Liver (tissue), 9 donors: ENCODE data around the gene FAM200C. TPM values are rescaled to one million over a fixed set of nuclear protein-coding genes. Genes with fewer than 3 reads are reported as not detected.
A peak's percentile ranks its signal among the peaks of the same experiment; 100 is the strongest.

Experiments used
- DNase-seq: peaks from one replicate; pipeline ENCODE4 v3.0.0-alpha.2; 2017; ENCODE audit warnings: low spot score
- H3K27ac ChIP-seq, 2 donors: one replicate each; pipeline ENCODE4 v1.7.0; 2013; ENCODE audit warnings: inconsistent platforms in 2 of 2, low read length in 2 of 2, control low read depth in 1 of 2, low read depth in 1 of 2, mild to moderate bottlenecking in 1 of 2
- H3K27me3 ChIP-seq, 4 donors: one replicate each; pipeline versions ENCODE4 v1.6.1 to v1.7.0; 2013; ENCODE audit warnings: low read length in 3 of 4, inconsistent platforms in 1 of 4, mild to moderate bottlenecking in 1 of 4, moderate library complexity in 1 of 4; ENCODE audit not compliant: control insufficient read depth in 4 of 4, insufficient read depth in 4 of 4
- H3K36me3 ChIP-seq, 4 donors: one replicate each; pipeline versions ENCODE4 v1.6.1 to v1.7.0; 2013; ENCODE audit warnings: low read length in 3 of 4, mild to moderate bottlenecking in 3 of 4, low read depth in 1 of 4, moderate library complexity in 1 of 4; ENCODE audit not compliant: control insufficient read depth in 4 of 4, insufficient read depth in 3 of 4
- H3K4me1 ChIP-seq, 4 donors: one replicate each; pipeline versions ENCODE4 v1.6.1 to v1.7.0; 2013; ENCODE audit warnings: low read length in 3 of 4, mild to moderate bottlenecking in 3 of 4, moderate library complexity in 1 of 4; ENCODE audit not compliant: control insufficient read depth in 4 of 4, insufficient read depth in 4 of 4
- H3K4me3 ChIP-seq, 3 donors: one replicate each; pipeline versions ENCODE4 v1.6.1 to v1.7.0; 2013; ENCODE audit warnings: low read length in 3 of 3, control low read depth in 1 of 3, low read depth in 1 of 3, mild to moderate bottlenecking in 1 of 3
- H3K9ac ChIP-seq, 2 donors: one replicate each; pipeline ENCODE4 v1.7.0; 2013; ENCODE audit warnings: low read length in 2 of 2, mild to moderate bottlenecking in 2 of 2, moderate library complexity in 2 of 2, control low read depth in 1 of 2, low read depth in 1 of 2
- H3K9me3 ChIP-seq, 4 donors: one replicate each; pipeline versions ENCODE4 v1.6.1 to v1.7.0; 2013; ENCODE audit warnings: low read length in 3 of 4; ENCODE audit not compliant: control insufficient read depth in 4 of 4
- ATF3 ChIP-seq: IDR thresholded peaks from 2 replicates; pipeline ENCODE4 v1.6.1; 2016; ENCODE audit warnings: antibody characterized with exemption
- CTCF ChIP-seq: fragments of 150-350 bp; IDR thresholded peaks from 2 replicates; pipeline ENCODE4 v1.5.1; 2017; ENCODE audit warnings: improper control_type of control experiment, low read depth, low read length; ENCODE audit not compliant: missing input control
- EGR1 ChIP-seq, 2 donors: IDR thresholded peaks; 2 replicates each; pipeline ENCODE4 v1.6.1; 2016 to 2018; ENCODE audit warnings: antibody characterized with exemption in 2 of 2, low read depth in 2 of 2
- FOXA1 ChIP-seq: IDR thresholded peaks from 2 replicates; pipeline ENCODE4 v1.6.1; 2016; ENCODE audit warnings: antibody characterized with exemption
- FOXA2 ChIP-seq: IDR thresholded peaks from 2 replicates; pipeline ENCODE4 v1.6.1; 2016; ENCODE audit warnings: antibody characterized with exemption
- GABPA ChIP-seq, 2 donors: IDR thresholded peaks in 1 of 2; conservative IDR thresholded peaks in 1 of 2; 2 replicates each; pipeline ENCODE4 v1.6.1; 2016; ENCODE audit warnings: antibody characterized with exemption in 2 of 2, mild to moderate bottlenecking in 1 of 2, moderate library complexity in 1 of 2
- HNF4A ChIP-seq, 2 donors: conservative IDR thresholded peaks; 2 replicates each; pipeline ENCODE4 v1.6.1; 2016; ENCODE audit warnings: antibody characterized with exemption in 2 of 2, mild to moderate bottlenecking in 2 of 2
- HNF4G ChIP-seq: IDR thresholded peaks from 2 replicates; pipeline ENCODE4 v1.6.1; 2016; ENCODE audit warnings: antibody characterized with exemption
- JUND ChIP-seq, 2 donors: IDR thresholded peaks; 2 replicates each; pipeline ENCODE4 v1.6.1; 2016; ENCODE audit warnings: antibody characterized with exemption in 2 of 2
- RAD21 ChIP-seq, 2 donors: IDR thresholded peaks; 2 replicates each; pipeline ENCODE4 v1.6.1; 2016; ENCODE audit warnings: antibody characterized with exemption in 2 of 2, mild to moderate bottlenecking in 2 of 2
- REST ChIP-seq: IDR thresholded peaks from 2 replicates; pipeline ENCODE4 v1.6.1; 2016; ENCODE audit warnings: antibody characterized with exemption, mild to moderate bottlenecking
- RXRA ChIP-seq, 2 donors: IDR thresholded peaks; 2 replicates each; pipeline ENCODE4 v1.6.1; 2017 to 2018; ENCODE audit warnings: antibody characterized with exemption in 2 of 2, mild to moderate bottlenecking in 1 of 2
- SP1 ChIP-seq: IDR thresholded peaks from 2 replicates; pipeline ENCODE4 v1.6.1; 2018; ENCODE audit warnings: antibody characterized with exemption, mild to moderate bottlenecking
- TAF1 ChIP-seq: conservative IDR thresholded peaks from 2 replicates; pipeline ENCODE4 v1.6.1; 2016; ENCODE audit warnings: antibody characterized with exemption, mild to moderate bottlenecking
- YY1 ChIP-seq: IDR thresholded peaks from 2 replicates; pipeline ENCODE4 v1.6.1; 2016; ENCODE audit warnings: antibody characterized with exemption, mild to moderate bottlenecking
- ZBTB33 ChIP-seq: IDR thresholded peaks from 2 replicates; pipeline ENCODE4 v1.6.1; 2016; ENCODE audit warnings: antibody characterized with exemption
- WGBS: extraction: QIAGEN DNeasy Blood & Tissue Kit; methylation state at CpG from one replicate; pipeline ENCODE4 v1.1.7; 2013; 5-methylcytosine and 5-hydroxymethylcytosine counted together
- polyA plus RNA-seq, 2 donors: library from polyadenylated mRNA; stranded (reverse) in 1 of 2; unstranded in 1 of 2; fragments of 200-250 nt in 1 of 2; fragments of >200 nt in 1 of 2; fragmentation: Nextera tagmentation in 1 of 2; extraction: Ambion mirVana in 1 of 2; gene quantifications; one replicate each; pipeline versions ENCODE4 v1.2.1 to v1.2.3, GENCODE V29; 2013 to 2015
- total RNA-seq, 2 donors: library from RNA; depleted of rRNA; stranded (reverse); fragments of >200 nt; gene quantifications; one replicate each; pipeline ENCODE4 v1.2.3, GENCODE V29; 2014
- TF ChIP-seq, protein P1 (sequence below): IDR thresholded peaks from 2 replicates; pipeline ENCODE4 v1.6.1; 2016; ENCODE audit warnings: antibody characterized with exemption
- donor health status: healthy.
- donor health status: healthy.
- donor health status: healthy.
- donor health status: healthy.
- donor health status: healthy.

FAM200C gene
- total and polyA plus RNA-seq, 4 donors = 0.57 to 2.9 (median 1.3) TPM

GRCh38 chr5:160423099-160423498, 23.2 kb upstream of the FAM200C start:
- Histone ChIP-seq H3K9ac (no peak overlapping the region), H3K27me3 (no peaks in the 10 kb centered on the region), H3K4me3 (no peak overlapping the region), H3K27ac (no peak overlapping the region), H3K9me3 (no peaks in the 10 kb centered on the region), H3K4me1 (peaks cover 0 to 11% (median 6%) of the 10 kb centered on the region in 4 donors), H3K36me3 (no peaks in the 10 kb centered on the region)
- 68% methylated on average over 2 of the region's 2 CpGs for WGBS
- TF ChIP-seq HNF4A (conservative IDR thresholded peaks at IDR 0.05) = no peak
- no peak for TF ChIP-seq CTCF
- no peak for TF ChIP-seq SP1
- no peak for TF ChIP-seq YY1
- TF ChIP-seq, protein P1, sequence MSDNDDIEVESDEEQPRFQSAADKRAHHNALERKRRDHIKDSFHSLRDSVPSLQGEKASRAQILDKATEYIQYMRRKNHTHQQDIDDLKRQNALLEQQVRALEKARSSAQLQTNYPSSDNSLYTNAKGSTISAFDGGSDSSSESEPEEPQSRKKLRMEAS = no peak
- no peak for TF ChIP-seq REST
- no peak for TF ChIP-seq JUND (IDR thresholded peaks at IDR 0.05)
- TF ChIP-seq HNF4G = no peak
- no peak for TF ChIP-seq ZBTB33
- TF ChIP-seq EGR1 (IDR thresholded peaks at IDR 0.05; ENCODE audit: low read depth in 2 of 2) = no peak
- no peak for TF ChIP-seq FOXA1
- no peak for TF ChIP-seq GABPA (IDR thresholded peaks at IDR 0.05 in 1 of 2, conservative IDR thresholded peaks at IDR 0.05 in 1 of 2)
- TF ChIP-seq TAF1 = no peak
- no peak for TF ChIP-seq RAD21 (IDR thresholded peaks at IDR 0.05)
- no peak for TF ChIP-seq ATF3
- no peak for DNase-seq

- H3K4me3 ChIP-seq = peak within 1 kb of the TSS; percentile 60 to 71 (median 63)
- no peaks in the 10 kb centered on the region for H3K9me3 ChIP-seq
- H3K4me1 ChIP-seq = peaks cover 3 to 19% (median 10%) of the 10 kb centered on the region in 4 donors
- 2% methylated on average over 39 of the region's 39 CpGs for WGBS
- H3K27me3 ChIP-seq = no peaks in the 10 kb centered on the region
- H3K36me3 ChIP-seq = no peaks in the 10 kb centered on the region
- peak within 1 kb of the TSS; percentile 23 to 31 for H3K27ac ChIP-seq
- peak; percentile 98 for DNase-seq
- peak within 1 kb of the TSS in 1 of 2 donors; percentile 20 for H3K9ac ChIP-seq
- TF ChIP-seq ATF3 = no peak
- no peak for TF ChIP-seq FOXA2
- no peak for TF ChIP-seq HNF4A (conservative IDR thresholded peaks at IDR 0.05)
- TF ChIP-seq EGR1 (IDR thresholded peaks at IDR 0.05; ENCODE audit: low read depth in 2 of 2) = no peak
- TF ChIP-seq ZBTB33 = no peak
- TF ChIP-seq REST = peak; percentile 33
- TF ChIP-seq RAD21 (IDR thresholded peaks at IDR 0.05) = no peak
- TF ChIP-seq RXRA (IDR thresholded peaks at IDR 0.05) = no peak
- no peak for TF ChIP-seq HNF4G
- no peak for TF ChIP-seq YY1
- no peak for TF ChIP-seq FOXA1
These were observed 21.9 kb upstream of the FAM200C start, which contains the start of gene PTTG1 for GRCh38 chr5:160421625-160422258. TSS of gene PTTG1 (plus strand) at chr5:160421855. CDS start at chr5:160422313, 458 bp downstream.
